Neural crest cell (in vitro differentiated cells): Measurements from ENCODE around the gene AARS1. TPM values are rescaled to one million over a fixed set of nuclear protein-coding genes. Genes with fewer than 3 reads are reported as not detected.
"Not testable (repeated sequence)": the region's sequence is repeated elsewhere in the genome, so short reads cannot be mapped to it uniquely, and the experiment has no call there.

Source experiments
- DNase-seq: peaks from one replicate; pipeline ENCODE4 v3.0.0; 2021; ENCODE audit warnings: low read depth, mixed read lengths, low spot score
- H3K27ac Mint-ChIP-seq: one replicate; pipeline ENCODE4 v1.8.0; 2021; ENCODE audit warnings: mild to moderate bottlenecking, mixed read lengths; ENCODE audit not compliant: unreplicated experiment
- H3K27me3 Mint-ChIP-seq: 2 replicates; pipeline ENCODE4 v1.8.0; 2021; ENCODE audit warnings: low read depth, mild to moderate bottlenecking, mixed read lengths
- H3K36me3 Mint-ChIP-seq: 2 replicates; pipeline ENCODE4 v1.8.0; 2021; ENCODE audit warnings: low read depth, mild to moderate bottlenecking, mixed read lengths
- H3K4me1 Mint-ChIP-seq: 2 replicates; pipeline ENCODE4 v1.8.0; 2021; ENCODE audit warnings: mixed read lengths
- H3K4me3 Mint-ChIP-seq: one replicate; pipeline ENCODE4 v1.8.0; 2021; ENCODE audit warnings: mild to moderate bottlenecking, mixed read lengths
- H3K9me3 Mint-ChIP-seq: 2 replicates; pipeline ENCODE4 v1.8.0; 2021; ENCODE audit warnings: mixed read lengths
- CTCF ChIP-seq: fragments of 200-600 bp; sonication (generic); conservative IDR thresholded peaks from 2 replicates; pipeline ENCODE4 v1.5.0; 2021; ENCODE audit warnings: antibody characterized with exemption, mild to moderate bottlenecking
- total RNA-seq: library from RNA; stranded (reverse); gene quantifications from 2 replicates; pipeline ENCODE4 v1.2.1, GENCODE V29; 2021

Gene AARS1
- total RNA-seq, 1 donor from 2014 or later, result 128 TPM

- H3K9me3 Mint-ChIP-seq, result no peaks in the 10 kb centered on the region
- peak overlapping the region; percentile 27 for H3K27ac Mint-ChIP-seq
- H3K27me3 Mint-ChIP-seq, result peaks cover 4% of the 10 kb centered on the region
- H3K36me3 Mint-ChIP-seq, result peaks cover 18% of the 10 kb centered on the region
- H3K4me3 Mint-ChIP-seq, result peak overlapping the region; percentile 86
- DNase-seq, result peak; percentile 25
- H3K4me1 Mint-ChIP-seq, result peaks cover 9% of the 10 kb centered on the region
- TF ChIP-seq CTCF, result no peak
These were observed 38.3 kb downstream of the AARS1 start for GRCh38 chr16:70250748-70251628.

- DNase-seq, H3K9me3 Mint-ChIP-seq, H3K27ac Mint-ChIP-seq, H3K4me1 Mint-ChIP-seq, H3K27me3 Mint-ChIP-seq: not testable (repeated sequence)
- peaks cover 18% of the 10 kb centered on the region for H3K36me3 Mint-ChIP-seq
- H3K4me3 Mint-ChIP-seq, result peak overlapping the region; percentile 72
These were observed 39.6 kb downstream of the AARS1 start for GRCh38 chr16:70249697-70250096.

DNA sequence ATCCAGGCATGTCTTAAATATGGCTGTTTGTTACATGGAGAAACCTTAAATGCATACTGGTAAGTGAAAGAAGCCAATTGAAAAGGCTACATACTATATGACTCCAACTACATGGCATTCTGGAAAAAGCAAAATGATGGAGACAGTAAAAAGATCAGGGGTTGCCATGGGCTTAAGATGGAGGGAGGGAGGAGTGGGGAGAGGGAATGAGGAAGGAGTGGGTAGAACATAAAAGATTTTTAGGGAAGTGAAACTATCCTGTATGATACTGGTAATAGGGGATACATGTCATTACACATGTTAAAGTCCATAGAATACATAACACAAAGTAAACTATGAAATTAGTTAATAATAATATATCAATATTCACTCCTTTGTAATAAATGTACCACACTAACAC lies 50.5 kb downstream of the AARS1 start:
- not testable (repeated sequence) for H3K36me3 Mint-ChIP-seq, H3K4me3 Mint-ChIP-seq, H3K27me3 Mint-ChIP-seq, H3K9me3 Mint-ChIP-seq, H3K4me1 Mint-ChIP-seq, DNase-seq, H3K27ac Mint-ChIP-seq

GRCh38 chr16:70231831-70232230 lies 57.5 kb downstream of the AARS1 start:
- DNase-seq, H3K36me3 Mint-ChIP-seq, H3K27me3 Mint-ChIP-seq, H3K9me3 Mint-ChIP-seq, H3K27ac Mint-ChIP-seq, H3K4me3 Mint-ChIP-seq, H3K4me1 Mint-ChIP-seq: not testable (repeated sequence)

DNA sequence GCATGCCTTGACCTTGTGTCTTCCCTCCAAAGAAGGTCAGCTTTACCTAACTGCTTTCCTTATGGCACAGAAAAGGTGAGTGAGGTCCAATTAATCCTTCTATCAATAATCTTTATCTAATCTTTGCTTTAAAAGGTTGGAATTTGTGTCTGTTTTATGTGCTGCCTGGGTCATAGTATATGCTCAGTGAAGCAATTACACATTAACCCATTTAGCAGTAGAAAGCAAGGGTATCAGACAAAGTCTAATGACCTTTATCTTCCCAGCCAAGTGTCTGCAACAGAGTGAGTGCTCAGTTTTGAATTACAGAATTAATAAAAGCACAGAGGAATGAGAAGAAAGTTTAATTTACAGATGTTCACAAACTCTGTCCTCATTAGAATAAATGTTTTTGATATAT lies 63.3 kb downstream of the AARS1 start:
- not testable (repeated sequence) for H3K36me3 Mint-ChIP-seq, H3K27me3 Mint-ChIP-seq

DNA sequence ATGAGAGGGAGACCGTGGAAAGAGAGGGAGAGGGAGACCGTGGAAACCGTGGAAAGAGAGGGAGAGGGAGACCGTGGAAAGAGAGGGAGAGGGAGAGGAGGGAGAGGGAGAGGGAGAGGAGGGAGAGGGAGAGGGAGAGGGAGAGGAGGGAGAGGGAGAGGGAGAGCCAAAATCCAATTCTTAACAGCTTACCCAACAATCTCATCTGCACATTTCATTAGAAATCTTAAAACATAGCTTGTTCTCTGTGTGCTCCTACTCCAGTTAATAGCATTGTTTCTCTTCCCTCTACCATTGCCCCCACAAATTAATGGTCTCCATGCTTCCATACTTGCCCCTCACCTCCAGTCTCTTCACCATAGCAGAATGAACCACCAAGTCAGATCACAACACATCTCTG lies 63.9 kb downstream of the AARS1 start:
- not testable (repeated sequence) for H3K4me1 Mint-ChIP-seq, H3K9me3 Mint-ChIP-seq, H3K4me3 Mint-ChIP-seq, H3K27me3 Mint-ChIP-seq, H3K36me3 Mint-ChIP-seq, DNase-seq, H3K27ac Mint-ChIP-seq

More for the DNA sequence above, 63.3 kb downstream of the AARS1 start:
- DNase-seq, H3K4me3 Mint-ChIP-seq, H3K27ac Mint-ChIP-seq, H3K4me1 Mint-ChIP-seq, H3K9me3 Mint-ChIP-seq: not testable (repeated sequence)

DNA sequence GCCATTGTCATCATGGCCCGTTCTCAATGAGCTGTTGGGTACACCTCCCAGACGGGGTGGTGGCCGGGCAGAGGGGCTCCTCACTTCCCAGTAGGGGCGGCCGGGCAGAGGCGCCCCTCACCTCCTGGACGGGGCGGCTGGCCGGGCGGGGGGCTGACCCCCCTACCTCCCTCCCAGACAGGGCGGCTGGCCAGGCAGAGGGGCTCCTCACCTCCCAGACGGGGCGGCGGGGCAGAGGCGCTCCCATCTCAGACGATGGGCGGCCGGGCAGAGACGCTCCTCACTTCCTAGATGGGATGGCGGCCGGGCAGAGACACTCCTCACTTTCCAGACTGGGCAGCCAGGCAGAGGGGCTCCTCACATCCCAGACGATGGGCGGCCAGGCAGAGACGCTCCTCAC lies 64.7 kb downstream of the AARS1 start:
- not testable (repeated sequence) for H3K9me3 Mint-ChIP-seq, H3K4me1 Mint-ChIP-seq

GRCh38 chr16:70223971-70224513 lies 65.3 kb downstream of the AARS1 start:
- not testable (repeated sequence) for DNase-seq, H3K36me3 Mint-ChIP-seq, H3K4me3 Mint-ChIP-seq, H3K27me3 Mint-ChIP-seq, H3K9me3 Mint-ChIP-seq, H3K4me1 Mint-ChIP-seq
- peak overlapping the region; percentile 13 for H3K27ac Mint-ChIP-seq

More for the DNA sequence above, 64.7 kb downstream of the AARS1 start:
- not testable (repeated sequence) for H3K27me3 Mint-ChIP-seq, H3K4me3 Mint-ChIP-seq, H3K27ac Mint-ChIP-seq, DNase-seq, H3K36me3 Mint-ChIP-seq

DNA sequence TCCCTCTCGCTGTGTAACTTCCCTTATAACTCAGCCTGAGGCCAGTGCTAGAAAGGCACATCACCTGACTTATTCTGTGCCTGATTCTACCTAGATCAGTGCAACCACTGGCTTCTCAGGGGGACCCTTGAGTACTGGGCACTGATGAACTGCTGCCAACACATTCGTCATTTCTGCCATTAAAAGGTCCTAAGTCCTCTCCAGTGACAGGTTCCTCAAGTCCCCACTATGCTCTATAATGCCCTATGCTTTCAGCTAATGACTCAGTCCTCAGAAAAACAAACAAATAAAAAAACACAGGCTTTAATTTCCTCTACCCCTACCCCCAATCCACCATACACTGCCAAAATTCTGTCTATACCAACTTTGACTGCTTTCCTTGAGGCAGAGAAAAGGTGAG lies 66.1 kb downstream of the AARS1 start:
- not testable (repeated sequence) for H3K9me3 Mint-ChIP-seq, DNase-seq, H3K4me3 Mint-ChIP-seq, H3K36me3 Mint-ChIP-seq, H3K27me3 Mint-ChIP-seq, H3K4me1 Mint-ChIP-seq
- H3K27ac Mint-ChIP-seq, result peak overlapping the region; percentile 57

DNA sequence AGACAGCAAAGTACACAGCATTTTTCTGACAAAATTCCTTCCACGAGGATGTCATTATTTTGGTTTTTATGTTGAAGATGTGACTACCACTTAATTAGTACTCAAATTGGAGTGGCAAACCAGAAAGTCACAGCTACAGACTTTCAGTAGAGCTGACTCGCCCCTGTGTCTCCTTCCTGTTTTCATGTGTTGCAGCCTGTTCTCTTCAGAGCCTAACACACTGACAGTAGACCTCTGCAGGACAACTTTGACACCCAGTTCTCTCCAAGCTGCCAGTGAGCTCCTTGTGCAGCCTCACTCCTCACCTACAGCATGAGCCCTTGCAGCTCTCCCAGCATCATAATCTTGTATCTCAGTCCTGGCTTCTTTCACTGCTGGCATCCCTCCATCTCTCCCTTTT lies 66.7 kb downstream of the AARS1 start:
- H3K4me1 Mint-ChIP-seq, H3K4me3 Mint-ChIP-seq, H3K36me3 Mint-ChIP-seq, H3K27me3 Mint-ChIP-seq, H3K27ac Mint-ChIP-seq, H3K9me3 Mint-ChIP-seq, DNase-seq: not testable (repeated sequence)

GRCh38 chr16:70218586-70218985 lies 70.7 kb downstream of the AARS1 start:
- H3K4me3 Mint-ChIP-seq, H3K27me3 Mint-ChIP-seq, H3K36me3 Mint-ChIP-seq: not testable (repeated sequence)

DNA sequence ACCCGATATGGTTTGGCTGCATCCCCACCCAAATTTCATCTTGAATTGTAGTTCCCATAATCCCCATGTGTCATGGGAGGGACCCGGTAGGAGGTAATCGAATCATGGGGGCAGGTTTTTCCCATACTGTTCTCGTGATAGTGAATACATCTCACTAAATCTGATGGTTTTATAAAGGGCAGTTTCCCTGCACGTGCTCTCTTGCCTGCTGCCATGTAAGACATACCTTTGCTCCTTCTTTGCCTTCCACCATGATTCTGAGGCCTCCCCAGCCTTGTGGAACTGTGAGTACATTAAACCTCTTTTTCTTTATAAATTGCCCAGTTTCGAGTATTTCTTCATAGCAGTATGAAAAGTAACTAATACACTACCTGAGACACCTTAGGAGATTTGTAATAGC lies 82.9 kb downstream of the AARS1 start:
- not testable (repeated sequence) for H3K27ac Mint-ChIP-seq, H3K4me3 Mint-ChIP-seq, H3K27me3 Mint-ChIP-seq, H3K9me3 Mint-ChIP-seq, H3K4me1 Mint-ChIP-seq, DNase-seq
- H3K36me3 Mint-ChIP-seq, result peaks cover 25% of the 10 kb centered on the region

More at GRCh38 chr16:70218586-70218985, 70.7 kb downstream of the AARS1 start:
- H3K27ac Mint-ChIP-seq, H3K4me1 Mint-ChIP-seq, DNase-seq, H3K9me3 Mint-ChIP-seq: not testable (repeated sequence)
